Activated T-helper 1 cell treated with Interleukin-2 at 50 U/mL for 16 hours (primary cell): Measurements from ENCODE around the gene ALS2.
"Not testable (repeated sequence)": the region's sequence is repeated elsewhere in the genome, so short reads cannot be mapped to it uniquely, and the experiment has no call there.

Experiments used
- DNase-seq: peaks from one replicate; pipeline ENCODE4 v3.0.0-alpha.2; 2020; ENCODE audit warnings: low read depth

Gene ALS2

DNA sequence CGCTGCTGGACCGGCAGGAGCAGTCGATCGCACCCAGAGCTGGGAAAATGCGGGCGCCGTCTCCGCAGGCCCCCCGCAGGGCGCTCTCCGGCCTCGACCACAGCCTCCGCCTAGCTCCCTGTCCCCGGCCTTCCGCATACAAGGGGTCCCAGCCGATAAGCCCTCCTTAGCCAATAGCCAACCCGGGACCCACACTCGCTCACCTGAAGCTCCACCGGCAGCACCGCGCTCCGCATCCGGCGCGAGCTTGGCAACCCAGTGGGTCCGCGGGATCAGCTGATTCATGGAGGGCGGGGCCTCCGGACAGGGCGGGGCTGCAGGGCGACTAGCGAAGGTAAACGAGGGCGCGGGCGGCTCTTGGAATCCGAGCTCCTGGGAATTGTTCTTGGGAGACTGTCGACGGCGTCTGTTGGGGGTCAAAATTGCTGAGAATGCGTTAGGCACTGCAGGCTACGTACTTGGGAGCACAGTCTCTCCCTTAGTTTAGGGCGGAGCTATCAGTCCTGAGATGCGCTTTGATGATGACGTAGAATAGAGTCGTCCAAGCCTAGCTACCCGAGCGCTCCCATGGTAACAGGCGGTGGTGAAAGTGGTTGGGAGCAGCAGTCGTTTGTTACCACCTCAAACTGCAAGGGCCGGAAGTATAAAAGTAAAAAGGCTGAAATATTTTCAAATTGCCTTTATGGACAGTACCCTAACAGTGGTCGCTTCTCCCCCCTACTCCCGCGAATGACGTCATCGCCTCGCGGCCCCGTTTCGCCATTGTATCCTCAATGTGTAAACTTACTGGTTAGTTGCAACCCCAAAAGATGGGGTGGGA lies at the start of gene ALS2:
TSS of gene ALS2 (minus strand) at position 260 of the 820 bp plus-strand sequence. CDS start 12,048 bp downstream, outside the sequence.
- DNase-seq: peak; percentile 90

DNA sequence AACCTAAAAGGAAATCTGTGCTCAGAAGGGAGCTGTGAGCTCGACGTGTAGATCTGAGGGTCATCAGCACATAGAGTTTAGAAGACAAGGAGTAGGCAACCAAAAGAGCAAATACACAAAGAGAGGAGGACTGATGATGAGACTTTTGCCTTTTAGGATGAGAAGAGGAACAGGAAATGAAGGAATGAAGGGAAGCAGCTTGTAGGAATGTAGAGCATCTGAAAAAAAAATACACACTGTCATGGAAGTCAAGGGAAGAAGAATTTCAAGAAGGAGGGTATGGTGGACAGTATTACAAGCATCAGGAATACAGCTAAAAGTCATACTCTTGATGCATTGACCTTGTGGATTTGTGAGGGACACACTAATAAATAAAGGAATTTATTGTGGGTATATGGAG lies 47.5 kb upstream of the ALS2 start:
- no peak for DNase-seq

DNA sequence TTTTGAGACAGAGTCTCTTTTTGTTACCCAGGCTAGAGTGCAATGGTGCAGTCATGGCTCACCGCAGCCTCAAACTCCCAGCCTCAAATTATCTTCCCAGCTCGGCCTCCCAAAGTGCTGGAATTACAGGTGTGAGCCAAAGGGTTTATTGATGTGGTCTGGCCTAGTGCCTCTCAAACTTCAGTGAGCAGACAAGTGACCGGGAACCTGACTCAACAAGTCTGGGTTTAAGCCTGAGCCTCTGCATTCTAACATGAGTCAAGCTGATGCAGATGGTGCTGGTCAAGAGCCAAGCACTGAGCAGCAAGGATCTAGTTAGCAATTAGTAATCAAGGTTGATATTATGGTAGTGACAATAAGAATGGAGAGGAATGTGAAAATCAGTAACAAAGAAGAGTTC lies 46.9 kb upstream of the ALS2 start:
- DNase-seq: no peak

DNA sequence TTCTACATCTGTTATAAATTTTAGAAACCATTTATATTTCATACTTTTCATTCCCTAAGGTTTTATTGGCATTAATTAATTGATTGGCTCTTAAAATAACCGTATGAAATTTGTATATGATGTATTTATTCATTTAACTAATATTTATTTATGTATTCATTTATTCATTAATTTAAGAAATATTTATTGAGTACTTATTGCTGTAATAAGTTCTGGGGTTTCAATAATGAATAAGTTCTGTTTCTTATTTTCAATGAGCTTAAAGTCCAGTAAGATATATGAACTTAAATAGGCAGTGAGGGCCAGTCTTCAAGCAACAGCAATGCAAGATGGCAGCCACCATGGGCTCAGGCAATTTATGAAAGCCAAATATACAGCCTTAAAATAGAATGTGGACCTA lies 43.5 kb upstream of the ALS2 start:
- no peak for DNase-seq

DNA sequence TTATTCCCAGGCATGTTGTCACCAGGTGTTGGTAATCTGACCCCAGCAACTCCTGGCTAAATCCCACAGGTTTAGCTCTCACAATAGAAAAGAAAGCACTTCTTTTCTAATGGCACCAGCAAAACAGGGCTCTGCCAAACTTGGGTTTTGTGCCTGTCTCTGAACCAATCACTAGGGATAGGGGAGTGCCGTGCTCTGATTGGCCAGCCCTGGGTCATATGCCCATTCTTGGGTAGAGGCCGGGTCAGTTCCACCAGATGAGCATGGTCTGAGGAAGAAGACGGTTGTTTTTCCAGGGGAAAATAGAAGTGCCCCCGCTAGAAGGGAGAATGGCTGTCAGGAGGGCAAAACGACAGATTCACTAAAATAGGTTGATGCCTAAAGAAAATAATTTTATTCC lies 40.3 kb upstream of the ALS2 start:
- DNase-seq: no peak

DNA sequence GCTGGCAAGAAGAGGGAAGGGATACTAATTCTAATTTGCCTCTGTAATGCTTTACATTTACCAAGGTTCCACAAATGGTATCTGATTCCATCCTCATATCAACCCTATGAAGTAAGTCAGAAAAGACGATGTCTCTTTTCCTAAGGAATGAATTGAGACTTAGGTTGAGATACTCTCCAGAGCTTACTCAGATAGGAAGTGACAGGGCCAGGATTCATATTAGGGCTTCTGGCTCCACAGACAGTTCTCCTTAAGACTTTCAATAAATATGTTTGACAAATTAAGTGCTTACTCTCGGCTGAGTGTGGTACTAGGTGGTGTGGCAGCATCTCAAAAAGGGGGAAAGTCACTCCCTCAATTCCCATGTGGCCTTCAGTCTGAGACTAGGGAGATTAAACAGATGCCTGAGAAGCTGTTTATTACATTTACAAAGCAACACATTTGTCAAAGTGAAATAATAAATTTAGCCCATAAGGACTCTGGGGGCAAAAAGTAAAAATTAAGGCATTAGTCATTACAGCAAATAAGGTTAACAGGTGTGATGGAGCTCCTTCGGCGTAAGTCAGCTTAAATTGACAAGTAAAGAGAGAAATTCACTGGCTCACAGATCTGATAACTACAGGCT lies 39.8 kb upstream of the ALS2 start:
- no peak for DNase-seq

DNA sequence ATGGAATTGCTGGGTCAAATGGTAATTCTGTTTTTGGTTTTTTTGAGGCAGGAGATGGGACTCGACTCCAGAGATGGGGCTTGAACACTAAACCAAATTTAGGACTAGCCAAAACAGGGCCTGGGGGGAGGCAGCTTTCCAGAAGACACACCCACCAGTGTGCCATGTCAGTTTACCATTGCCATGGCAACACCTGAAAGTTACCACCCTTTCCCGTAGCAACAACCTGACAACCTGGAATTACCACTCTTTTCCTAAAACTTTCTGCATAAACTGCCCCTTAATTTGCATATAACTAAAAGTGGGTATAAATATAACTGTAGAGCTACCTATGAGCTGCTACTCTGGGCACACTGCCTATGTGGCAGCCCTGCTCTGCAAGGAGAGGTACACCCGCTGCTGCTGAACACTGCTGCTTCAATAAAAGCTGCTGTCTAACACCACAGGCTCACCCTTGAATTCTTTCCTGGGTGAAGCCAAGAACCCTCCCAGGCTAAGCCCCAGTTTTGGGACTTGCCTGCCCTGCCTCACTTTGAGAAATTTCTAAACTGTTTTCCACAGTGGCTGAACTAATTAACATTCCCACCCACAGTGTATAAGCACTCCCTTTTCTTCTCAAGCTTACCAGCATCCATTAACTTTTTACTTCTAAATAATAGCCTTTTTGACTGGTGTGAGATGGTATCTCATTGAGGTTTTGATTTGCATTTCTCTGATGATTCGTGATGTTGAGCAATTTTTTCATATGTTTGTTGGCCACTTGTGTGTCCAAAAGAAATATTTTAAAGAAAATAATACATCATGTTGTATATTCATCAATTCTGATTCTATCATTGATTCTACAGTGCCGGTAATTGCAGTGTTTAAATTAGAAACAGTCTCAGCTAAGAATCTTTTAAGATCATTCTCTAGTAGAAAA lies 36.2 kb upstream of the ALS2 start:
- no peak for DNase-seq

DNA sequence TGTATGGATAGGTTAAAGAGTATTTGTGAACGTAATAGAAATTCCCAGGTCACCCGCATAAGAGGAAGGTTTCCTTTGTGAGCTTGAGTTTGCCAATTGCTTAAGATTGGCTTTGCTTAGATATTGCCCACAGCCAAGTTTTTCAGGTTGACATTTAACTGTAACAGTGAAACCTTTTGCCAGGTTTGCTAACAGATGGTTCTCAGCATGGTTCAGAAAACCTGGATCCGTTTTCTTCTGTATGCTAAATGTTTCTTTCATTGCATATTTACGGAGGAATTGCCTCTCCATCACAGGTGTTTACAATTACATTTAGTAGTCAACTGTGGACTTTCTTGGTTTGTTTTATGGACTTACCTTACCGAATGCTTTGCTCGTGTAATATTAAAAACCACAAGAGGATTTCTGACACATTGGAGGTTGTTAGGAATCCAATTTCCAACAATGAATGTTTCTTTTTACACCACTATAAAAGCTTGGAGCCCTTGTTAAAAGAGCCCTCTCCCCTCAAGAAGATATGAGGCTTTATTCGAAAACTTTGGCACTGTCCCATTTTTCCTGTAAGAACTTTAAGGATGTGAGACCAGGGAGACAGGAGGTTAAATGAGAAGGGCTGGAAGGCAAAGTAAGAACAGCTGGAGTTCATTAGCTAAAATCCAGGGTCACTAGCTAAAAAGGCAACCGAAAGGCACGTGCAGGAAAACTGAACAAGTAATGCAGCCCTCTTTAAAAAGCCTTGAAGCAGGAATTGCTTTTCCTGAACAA lies 33.4 kb upstream of the ALS2 start:
- no peak for DNase-seq

DNA sequence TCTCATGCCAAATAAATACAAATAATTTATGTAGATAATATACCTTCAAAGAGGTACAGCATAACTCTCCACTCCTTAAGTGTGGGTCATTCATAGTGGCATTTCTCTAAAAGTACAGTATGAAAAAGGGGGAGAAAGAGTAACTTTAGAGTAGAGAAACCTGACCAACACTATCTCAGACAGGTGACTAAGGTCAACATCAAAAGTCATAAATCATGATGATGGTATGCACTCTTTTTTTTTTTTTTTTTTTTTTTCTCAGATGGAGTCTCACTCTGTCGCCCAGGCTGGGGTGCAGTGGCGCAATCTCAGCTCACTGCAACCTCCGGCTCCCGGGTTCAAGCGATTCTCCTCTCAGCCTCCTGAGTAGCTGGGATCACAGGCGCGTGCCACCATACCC lies 29.9 kb upstream of the ALS2 start:
- DNase-seq: not testable (repeated sequence)

DNA sequence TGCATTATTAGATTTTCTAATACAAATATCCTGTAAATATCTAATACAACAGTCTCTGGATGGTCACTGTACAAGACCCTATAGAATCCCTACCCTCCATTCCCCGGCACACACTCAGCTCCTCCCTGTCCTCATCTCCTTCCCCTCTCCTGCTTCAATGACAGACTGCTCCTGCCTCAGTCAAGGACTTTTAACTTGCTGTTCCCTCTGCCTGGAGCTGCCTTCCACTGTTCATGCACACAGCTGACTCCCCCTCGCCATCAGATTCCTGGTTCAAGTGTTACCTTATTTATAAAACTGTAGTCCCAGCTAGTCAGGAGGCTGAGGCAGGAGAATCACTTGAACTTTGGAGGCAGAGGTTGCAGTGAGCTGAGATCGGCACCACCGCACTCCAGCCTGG lies 28.9 kb upstream of the ALS2 start:
- DNase-seq: no peak

DNA sequence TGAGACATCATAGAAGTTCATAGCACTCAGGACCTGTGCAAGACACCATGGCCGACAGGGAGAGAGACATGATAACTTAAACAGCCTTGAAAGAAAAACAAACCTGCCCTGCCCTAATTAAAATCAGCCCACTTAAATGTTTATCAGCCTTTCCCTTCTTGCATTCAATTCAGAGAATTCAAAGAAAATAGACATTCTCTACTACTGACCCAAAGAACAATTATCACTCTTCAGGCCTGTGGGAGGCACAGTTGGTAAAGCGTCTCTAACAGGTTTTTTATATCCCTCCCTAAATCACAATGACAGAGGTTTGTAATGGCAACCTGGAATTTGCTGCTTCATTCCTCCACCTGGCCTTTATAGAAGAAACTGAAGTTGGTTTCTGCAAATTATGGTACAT lies 27.3 kb upstream of the ALS2 start:
- DNase-seq: no peak

DNA sequence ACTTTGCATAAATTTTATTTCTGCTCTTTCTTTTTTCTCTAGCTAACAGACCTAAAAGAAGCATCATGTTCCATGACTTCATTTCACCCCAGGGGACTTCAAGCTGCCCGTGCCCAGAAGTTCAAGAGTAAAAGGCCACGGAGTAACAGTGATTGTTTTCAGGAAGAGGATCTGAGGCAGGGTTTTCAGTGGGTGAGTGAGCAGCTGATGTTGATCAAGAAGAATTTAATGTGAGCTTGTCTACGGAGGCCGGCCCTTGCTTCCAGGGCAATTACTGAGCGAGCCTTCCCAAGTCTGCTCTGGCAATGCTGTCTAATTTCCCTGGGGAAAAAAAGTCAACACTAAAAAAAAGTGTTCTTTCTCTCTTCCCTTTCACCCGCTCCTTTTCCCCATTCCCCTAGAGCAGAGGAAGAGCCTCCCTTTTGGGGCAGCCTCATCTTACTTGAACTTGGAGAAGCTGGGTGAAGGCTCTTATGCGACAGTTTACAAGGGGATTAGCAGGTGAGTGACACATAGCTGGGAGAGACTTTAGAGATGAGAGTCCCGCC lies 26.8 kb upstream of the ALS2 start:
- no peak for DNase-seq

DNA sequence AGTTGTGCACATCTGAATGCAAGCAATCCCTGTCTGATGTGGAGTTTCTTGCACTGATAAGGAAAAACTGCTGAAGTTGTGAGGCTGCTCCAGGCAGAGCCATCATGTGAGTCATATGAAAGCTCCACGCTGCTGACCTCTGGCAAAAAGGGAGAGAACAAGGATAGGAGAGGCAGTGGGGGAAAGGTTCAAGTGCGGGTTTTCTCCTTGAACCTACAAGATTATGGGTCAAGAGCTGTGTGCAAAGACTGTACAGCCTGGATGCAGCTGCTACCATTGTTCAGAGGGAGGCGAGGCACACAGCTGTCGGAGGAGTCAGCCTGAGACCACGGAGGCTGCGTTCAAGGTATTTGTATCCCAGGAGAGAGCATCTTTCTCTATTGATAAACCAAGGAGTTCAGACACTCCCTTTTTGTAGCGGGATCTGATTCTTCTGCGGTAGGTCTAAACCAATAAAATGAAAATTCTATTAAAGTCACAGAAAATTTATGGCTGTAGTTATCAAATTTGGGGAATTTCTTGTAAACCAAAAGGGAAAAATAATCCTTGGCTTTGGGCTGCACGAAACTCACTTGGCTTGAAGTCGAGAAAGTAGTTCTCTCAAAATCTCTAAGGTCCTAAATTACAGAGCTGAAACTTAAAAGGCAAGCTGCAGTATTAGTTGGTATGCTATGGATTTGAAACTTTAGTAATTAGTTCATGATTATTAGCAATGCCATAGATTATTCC lies 25.9 kb upstream of the ALS2 start, which contains the start of gene CDK15:
TSS of gene CDK15 (plus strand) at position 96 of the 729 bp plus-strand sequence. CDS start at position 224, 128 bp downstream.
- DNase-seq: no peak

DNA sequence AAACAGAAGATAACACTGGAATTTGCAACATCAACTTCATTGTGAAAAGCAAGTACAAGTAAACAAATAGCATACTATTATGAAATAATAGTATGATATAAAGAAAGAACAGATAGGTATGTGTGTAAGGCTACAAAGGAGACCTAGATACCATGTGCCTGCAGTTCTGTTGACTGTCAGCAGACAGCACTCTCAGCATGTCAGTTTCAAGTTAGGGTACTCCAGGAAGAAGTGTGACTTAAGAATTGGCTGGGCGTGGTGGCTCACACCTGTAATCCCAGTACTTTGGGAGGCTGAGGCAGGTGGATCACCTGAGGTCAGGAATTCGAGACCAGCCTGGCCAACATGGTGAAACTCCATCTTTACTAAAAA lies 18.2 kb upstream of the ALS2 start:
- not testable (repeated sequence) for DNase-seq

DNA sequence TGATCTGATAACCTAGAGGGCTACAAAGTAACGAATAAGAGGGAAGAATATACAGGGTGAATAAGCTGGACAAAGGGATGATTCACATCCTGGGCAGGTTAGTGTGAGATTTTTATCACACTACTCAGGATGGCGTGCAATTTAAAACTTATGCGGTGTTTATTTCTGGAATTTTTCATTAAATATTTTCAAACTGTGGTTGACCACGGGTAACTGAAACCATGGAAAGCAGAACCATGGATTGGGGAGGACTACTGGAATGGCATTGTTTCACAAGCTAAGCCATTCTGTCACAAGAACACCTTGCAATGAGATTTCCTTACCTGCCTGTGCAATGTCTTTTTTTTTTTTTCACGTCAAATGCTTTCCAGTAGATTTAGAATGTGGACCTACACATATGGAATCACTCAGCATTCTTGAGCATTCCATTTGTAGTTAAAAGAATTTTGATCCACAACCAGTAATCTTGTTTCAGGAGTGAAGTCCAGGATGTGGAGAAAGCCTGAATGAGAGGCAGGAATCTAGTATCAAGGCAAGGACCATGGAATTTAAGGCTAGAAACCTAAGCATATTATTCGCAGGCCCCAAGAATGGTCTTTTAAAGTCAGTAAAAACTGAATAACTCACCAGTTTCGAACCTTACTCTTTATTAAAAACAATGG lies 17.6 kb upstream of the ALS2 start:
- DNase-seq: no peak

DNA sequence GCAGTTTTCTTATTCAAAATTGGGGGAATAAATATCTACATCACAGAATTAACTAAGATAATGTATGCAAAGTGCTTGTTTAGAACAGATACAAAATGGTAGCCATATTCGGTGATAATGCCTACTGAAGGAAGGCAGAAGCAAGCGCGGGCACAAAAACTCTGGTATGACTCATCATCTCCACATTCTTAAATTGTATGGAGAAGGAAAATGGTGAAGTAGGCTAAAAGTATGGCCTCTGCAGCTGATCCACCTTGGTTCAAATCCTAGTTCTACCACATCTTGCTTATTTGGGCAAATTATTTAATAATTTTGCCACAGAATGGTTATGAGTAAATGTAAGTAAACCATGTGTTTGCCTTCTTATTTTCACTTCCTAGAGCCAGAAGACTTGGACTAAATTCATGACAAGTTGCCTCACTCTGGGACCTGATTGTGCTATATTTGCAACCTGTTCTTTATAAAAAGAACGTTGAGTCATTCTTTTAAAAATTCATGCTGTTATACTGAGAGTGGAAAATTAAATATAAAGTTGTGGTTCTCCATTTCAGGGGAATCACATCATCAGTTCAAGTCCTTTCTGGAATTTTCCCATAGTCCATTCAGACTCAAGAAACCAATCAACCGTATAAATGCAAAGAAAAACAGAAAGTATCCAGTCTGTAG lies 16.6 kb upstream of the ALS2 start:
- no peak for DNase-seq

DNA sequence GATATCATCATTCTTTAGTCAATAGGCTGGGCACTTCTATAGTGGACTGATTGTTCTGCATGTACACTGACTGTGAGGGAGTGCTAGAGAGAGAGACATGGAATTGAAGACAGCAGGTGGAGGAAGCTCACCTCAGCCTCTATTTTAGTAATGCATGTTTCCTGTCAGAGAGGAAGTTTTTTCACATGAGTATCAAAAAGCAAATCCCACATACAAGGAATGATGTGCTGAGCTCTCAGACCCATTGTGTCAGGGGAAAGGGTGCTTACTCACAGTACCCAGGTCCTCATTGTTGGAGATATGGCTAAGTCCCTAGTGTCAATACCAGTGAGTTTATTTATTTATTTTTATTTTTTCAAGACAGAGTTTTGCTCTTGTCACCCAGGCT lies 15.7 kb upstream of the ALS2 start:
- DNase-seq: no peak

DNA sequence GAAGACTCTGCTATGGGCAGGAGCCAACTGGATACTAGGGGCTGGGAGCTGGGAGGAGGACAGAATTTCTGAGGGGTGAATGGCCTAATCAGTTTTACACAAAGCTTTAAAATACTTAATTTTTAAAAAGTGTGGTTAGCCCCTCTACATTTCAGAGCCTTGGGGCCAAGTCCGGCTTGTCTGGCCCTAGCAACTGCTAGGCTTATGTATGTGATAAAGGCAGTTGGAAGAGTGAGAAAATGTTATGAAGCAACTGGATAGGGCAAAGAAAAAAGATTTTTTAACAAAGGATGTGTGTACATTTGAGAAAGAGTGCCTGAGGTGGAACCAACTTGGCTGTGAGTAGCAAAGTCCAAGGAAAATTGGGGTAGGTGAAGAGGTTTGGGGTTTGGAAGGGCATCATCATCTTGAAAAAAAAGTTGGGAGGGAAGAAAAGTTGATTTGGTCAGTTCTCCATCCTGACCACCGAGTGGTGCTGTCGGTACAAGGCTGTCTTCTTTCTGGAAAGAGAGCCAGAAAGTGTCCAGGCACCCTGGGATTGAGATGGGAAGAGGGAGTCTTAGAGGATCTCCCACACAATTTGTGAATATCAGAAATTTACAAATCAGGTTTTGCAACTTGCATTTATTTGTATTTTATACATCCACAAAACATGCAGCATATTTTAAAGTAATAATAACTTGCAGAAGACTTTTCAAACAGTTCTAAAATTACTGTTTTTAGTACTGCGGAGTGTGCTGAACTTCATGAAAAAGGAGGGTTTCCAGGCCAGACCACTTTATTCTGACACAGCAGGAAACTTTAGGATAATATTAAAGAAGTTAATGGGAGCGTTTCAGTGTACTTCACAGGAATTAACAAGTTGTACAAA lies 15.1 kb upstream of the ALS2 start:
- no peak for DNase-seq

DNA sequence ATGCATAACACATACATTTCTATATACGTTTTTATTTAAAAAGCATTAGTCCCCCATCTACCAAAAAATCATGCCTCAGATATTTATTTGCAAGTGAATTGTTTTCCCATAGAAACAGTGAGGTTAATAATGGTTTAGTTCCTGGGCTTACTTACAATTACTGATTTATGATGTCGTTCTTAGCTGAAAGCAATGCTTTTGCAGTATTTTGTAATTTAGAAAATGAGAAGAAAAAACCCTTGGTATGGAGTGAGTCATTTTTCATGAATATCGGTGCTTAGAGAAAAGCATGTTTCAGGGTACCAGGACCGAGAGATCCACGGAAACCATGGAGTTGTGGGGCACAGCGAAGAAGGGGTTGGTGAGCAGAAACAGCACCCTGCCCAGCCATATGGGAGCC lies 13.6 kb upstream of the ALS2 start:
- DNase-seq: no peak
